ENCODE results near the gene PNPO. TPM values are rescaled to one million over a fixed set of nuclear protein-coding genes. Genes with fewer than 3 reads are reported as not detected.

The PNPO gene
- total and polyA plus RNA-seq, 2 of the 13 experiments (the other 11 are each of a cell fraction or from before 2014, with no cell fraction given), result 47.9 to 63.3 TPM

DNA sequence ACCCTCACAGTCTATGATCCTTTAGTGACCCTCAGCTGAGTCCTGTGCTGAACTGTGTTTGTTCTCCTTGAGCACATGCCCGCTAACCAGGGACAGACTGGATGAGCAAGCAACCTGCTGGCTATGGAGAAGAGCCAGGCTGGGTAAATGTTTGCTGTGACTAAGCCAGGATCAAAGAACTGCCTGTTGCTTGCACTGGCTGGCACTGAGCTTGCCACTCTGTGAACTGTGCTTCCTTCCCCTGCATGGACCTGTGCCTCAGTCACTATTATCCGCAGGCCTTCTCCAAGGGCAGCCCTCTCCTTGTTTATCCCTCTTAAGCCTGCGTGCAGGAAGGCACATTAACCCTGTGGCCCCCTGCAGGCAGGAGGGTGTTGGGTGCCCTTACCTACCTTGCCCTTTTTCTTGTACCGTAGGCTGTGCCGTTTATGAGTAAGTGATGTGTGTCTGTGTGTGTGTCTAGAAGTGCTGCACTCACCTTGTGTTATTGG is 7.4 kb downstream of the PNPO start (continued):
- TF ChIP-seq ZXDC (CRISPR knock-in tag; IDR thresholded peaks at IDR 0.05) (no peak), TCF7L2 (IDR thresholded peaks at IDR 0.05; ENCODE audit: low read depth, low read length) (no peak), ONECUT2 (CRISPR knock-in tag; IDR thresholded peaks at IDR 0.05) (no peak), SP5 (CRISPR knock-in tag; IDR thresholded peaks at IDR 0.05; ENCODE audit: borderline replicate concordance, low read depth) (0 out of 2 replicates have a peak, but pooled peaks have one; percentile 8), ZNF335 (CRISPR knock-in tag; IDR thresholded peaks at IDR 0.05) (peak; percentile 97), HMGA1 (CRISPR knock-in tag; conservative IDR thresholded peaks at IDR 0.05) (no peak), ZNF549 (CRISPR knock-in tag; IDR thresholded peaks at IDR 0.05) (no peak), ZNF564 (CRISPR knock-in tag; IDR thresholded peaks at IDR 0.05) (no peak; the same call in 1 of the 2 replicates), MLLT10 (CRISPR knock-in tag; IDR thresholded peaks at IDR 0.05) (no peak), NBN (conservative IDR thresholded peaks at IDR 0.05) (no peak), WIZ (CRISPR knock-in tag; IDR thresholded peaks at IDR 0.05) (no peak), DNMT3B (CRISPR knock-in tag; conservative IDR thresholded peaks at IDR 0.05) (no peak), STAT6 (CRISPR knock-in tag; IDR thresholded peaks at IDR 0.05; ENCODE audit: borderline replicate concordance) (no peak), NFIC (IDR thresholded peaks at IDR 0.05; ENCODE audit: low read length) (no peak), ZNF441 (CRISPR knock-in tag; IDR thresholded peaks at IDR 0.05; ENCODE audit: borderline replicate concordance) (no peak), NCOA5 (CRISPR knock-in tag; IDR thresholded peaks at IDR 0.05) (no peak), ZNF816 (CRISPR knock-in tag; IDR thresholded peaks at IDR 0.05; ENCODE audit: borderline replicate concordance) (no peak), ZNF572 (CRISPR knock-in tag; IDR thresholded peaks at IDR 0.05) (0 out of 2 replicates have a peak, but pooled peaks have one; percentile 20), HBP1 (CRISPR knock-in tag; IDR thresholded peaks at IDR 0.05; ENCODE audit: low read depth) (no peak)
- TF ChIP-seq, protein P1, sequence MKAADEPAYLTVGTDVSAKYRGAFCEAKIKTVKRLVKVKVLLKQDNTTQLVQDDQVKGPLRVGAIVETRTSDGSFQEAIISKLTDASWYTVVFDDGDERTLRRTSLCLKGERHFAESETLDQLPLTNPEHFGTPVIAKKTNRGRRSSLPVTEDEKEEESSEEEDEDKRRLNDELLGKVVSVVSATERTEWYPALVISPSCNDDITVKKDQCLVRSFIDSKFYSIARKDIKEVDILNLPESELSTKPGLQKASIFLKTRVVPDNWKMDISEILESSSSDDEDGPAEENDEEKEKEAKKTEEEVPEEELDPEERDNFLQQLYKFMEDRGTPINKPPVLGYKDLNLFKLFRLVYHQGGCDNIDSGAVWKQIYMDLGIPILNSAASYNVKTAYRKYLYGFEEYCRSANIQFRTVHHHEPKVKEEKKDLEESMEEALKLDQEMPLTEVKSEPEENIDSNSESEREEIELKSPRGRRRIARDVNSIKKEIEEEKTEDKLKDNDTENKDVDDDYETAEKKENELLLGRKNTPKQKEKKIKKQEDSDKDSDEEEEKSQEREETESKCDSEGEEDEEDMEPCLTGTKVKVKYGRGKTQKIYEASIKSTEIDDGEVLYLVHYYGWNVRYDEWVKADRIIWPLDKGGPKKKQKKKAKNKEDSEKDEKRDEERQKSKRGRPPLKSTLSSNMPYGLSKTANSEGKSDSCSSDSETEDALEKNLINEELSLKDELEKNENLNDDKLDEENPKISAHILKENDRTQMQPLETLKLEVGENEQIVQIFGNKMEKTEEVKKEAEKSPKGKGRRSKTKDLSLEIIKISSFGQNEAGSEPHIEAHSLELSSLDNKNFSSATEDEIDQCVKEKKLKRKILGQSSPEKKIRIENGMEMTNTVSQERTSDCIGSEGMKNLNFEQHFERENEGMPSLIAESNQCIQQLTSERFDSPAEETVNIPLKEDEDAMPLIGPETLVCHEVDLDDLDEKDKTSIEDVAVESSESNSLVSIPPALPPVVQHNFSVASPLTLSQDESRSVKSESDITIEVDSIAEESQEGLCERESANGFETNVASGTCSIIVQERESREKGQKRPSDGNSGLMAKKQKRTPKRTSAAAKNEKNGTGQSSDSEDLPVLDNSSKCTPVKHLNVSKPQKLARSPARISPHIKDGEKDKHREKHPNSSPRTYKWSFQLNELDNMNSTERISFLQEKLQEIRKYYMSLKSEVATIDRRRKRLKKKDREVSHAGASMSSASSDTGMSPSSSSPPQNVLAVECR (CRISPR knock-in tag; IDR thresholded peaks at IDR 0.05; ENCODE audit: borderline replicate concordance), result peak; percentile 45; the same call in 1 of the 2 replicates
- TF ChIP-seq, protein P2, sequence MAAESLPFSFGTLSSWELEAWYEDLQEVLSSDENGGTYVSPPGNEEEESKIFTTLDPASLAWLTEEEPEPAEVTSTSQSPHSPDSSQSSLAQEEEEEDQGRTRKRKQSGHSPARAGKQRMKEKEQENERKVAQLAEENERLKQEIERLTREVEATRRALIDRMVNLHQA (CRISPR knock-in tag; IDR thresholded peaks at IDR 0.05), result no peak
